ENCODE measurements around the gene SLC6A2. TPM values are rescaled to one million over a fixed set of nuclear protein-coding genes. Genes with fewer than 3 reads are reported as not detected.

SLC6A2 gene
- total and polyA plus RNA-seq, 9 of the 15 experiments (the other 6 are each of a cell fraction or from before 2014, with no cell fraction given) = not detected

- WGBS (ENCODE audit: insufficient coverage, low coverage, missing lambda C conversion rate) = 0% methylated on average over 5 of the region's 5 CpGs
- FAIRE-seq = no peak
- intact Hi-C loops (cut with micrococcal nuclease) = no loop called here
Observed at GRCh38 chr16:55638256-55638655, 17.5 kb upstream of the SLC6A2 start.

More at GRCh38 chr16:55638256-55638655, 17.5 kb upstream of the SLC6A2 start:
- no peaks in the 10 kb centered on the region for H3K36me3 ChIP-seq (ENCODE audit: control insufficient read depth, insufficient read depth, low read length)
- H3K9me3 ChIP-seq (replicated peaks; ENCODE audit: control insufficient read depth, insufficient read depth, low read depth, low read length) = no peaks in the 10 kb centered on the region
- H3K4me3 ChIP-seq = no peak overlapping the region
- H3K27ac ChIP-seq (ENCODE audit: extremely low read depth, low read depth, low read length) = no peak overlapping the region
- in situ Hi-C loops (cut with MboI) = no loop called here
- CTCF ChIA-PET (ENCODE audit: low intra/inter-chr PET ratio) = no interaction called here
- no peaks in the 10 kb centered on the region for H3K79me2 ChIP-seq (ENCODE audit: control insufficient read depth, insufficient read depth, low read length)
- no TSS peak for BruUV-seq (replicated peaks)
- H3K9me1 ChIP-seq (ENCODE audit: control insufficient read depth, insufficient read depth, low read length) = no peaks in the 10 kb centered on the region
- H3K4me2 ChIP-seq (ENCODE audit: insufficient read depth, low read length) = no peak overlapping the region
- H3K27me3 ChIP-seq (ENCODE audit: control insufficient read depth in 2 of 2, insufficient read depth in 2 of 2, low read length in 2 of 2) = peaks cover 10 to 12% of the 10 kb centered on the region in 2 experiments; a peak in 4 of 5 replicates
- no peak overlapping the region for H2AFZ ChIP-seq (ENCODE audit: low read depth, low read length)
- DNase-seq (ENCODE audit: extremely low read depth in 1 of 4, low spot score in 3 of 4) = no peak
- no peak for ATAC-seq
- H4K20me1 ChIP-seq (replicated peaks; ENCODE audit: control insufficient read depth, insufficient read depth, low read length) = no peaks in the 10 kb centered on the region
- H3K9ac ChIP-seq (ENCODE audit: insufficient read depth in 1 of 2, low read depth in 2 of 2, low read length in 2 of 2) = no peak overlapping the region
- no peaks in the 10 kb centered on the region for H3K4me1 ChIP-seq (replicated peaks in 1 of 2; ENCODE audit: control insufficient read depth in 2 of 2, insufficient read depth in 2 of 2, low read length in 2 of 2)
- TF ChIP-seq ZNF717 (CRISPR knock-in tag; IDR thresholded peaks at IDR 0.05) (no peak), RHOXF2B (CRISPR knock-in tag; conservative IDR thresholded peaks at IDR 0.05) (no peak), MIER1 (IDR thresholded peaks at IDR 0.05; ENCODE audit: low read depth) (no peak), E2F8 (IDR thresholded peaks at IDR 0.05; ENCODE audit: low read depth, partially characterized antibody) (no peak), ZBTB17 (CRISPR knock-in tag; IDR thresholded peaks at IDR 0.05) (no peak), ZNF444 (CRISPR knock-in tag; IDR thresholded peaks at IDR 0.05) (no peak), NELFE (IDR thresholded peaks at IDR 0.05; ENCODE audit: insufficient read depth, insufficient read length) (no peak), ETV6 (IDR thresholded peaks at IDR 0.05; ENCODE audit: borderline replicate concordance in 1 of 2, low read depth in 2 of 2, low read length in 1 of 2) (no peak), ETV6 (CRISPR knock-in tag; IDR thresholded peaks at IDR 0.05; ENCODE audit: borderline replicate concordance) (no peak), SMARCB1 (IDR thresholded peaks at IDR 0.05; ENCODE audit: insufficient read length, low read depth) (no peak), STAT5B (CRISPR knock-in tag; IDR thresholded peaks at IDR 0.05) (no peak), RNF2 (IDR thresholded peaks at IDR 0.05) (no peak), JUN (IDR thresholded peaks at IDR 0.05; ENCODE audit: borderline replicate concordance, low read depth, low read length) (no peak), JUN (CRISPR knock-in tag; IDR thresholded peaks at IDR 0.05; ENCODE audit: borderline replicate concordance) (no peak), BRD9 (IDR thresholded peaks at IDR 0.05; ENCODE audit: low read depth, partially characterized antibody) (no peak)
- POLR2A ChIA-PET = no interaction called here

All from K562 (cell line).